ENCODE data around the gene AKAP13. TPM values are rescaled to one million over a fixed set of nuclear protein-coding genes. Genes with fewer than 3 reads are reported as not detected.

AKAP13 gene, protein sequence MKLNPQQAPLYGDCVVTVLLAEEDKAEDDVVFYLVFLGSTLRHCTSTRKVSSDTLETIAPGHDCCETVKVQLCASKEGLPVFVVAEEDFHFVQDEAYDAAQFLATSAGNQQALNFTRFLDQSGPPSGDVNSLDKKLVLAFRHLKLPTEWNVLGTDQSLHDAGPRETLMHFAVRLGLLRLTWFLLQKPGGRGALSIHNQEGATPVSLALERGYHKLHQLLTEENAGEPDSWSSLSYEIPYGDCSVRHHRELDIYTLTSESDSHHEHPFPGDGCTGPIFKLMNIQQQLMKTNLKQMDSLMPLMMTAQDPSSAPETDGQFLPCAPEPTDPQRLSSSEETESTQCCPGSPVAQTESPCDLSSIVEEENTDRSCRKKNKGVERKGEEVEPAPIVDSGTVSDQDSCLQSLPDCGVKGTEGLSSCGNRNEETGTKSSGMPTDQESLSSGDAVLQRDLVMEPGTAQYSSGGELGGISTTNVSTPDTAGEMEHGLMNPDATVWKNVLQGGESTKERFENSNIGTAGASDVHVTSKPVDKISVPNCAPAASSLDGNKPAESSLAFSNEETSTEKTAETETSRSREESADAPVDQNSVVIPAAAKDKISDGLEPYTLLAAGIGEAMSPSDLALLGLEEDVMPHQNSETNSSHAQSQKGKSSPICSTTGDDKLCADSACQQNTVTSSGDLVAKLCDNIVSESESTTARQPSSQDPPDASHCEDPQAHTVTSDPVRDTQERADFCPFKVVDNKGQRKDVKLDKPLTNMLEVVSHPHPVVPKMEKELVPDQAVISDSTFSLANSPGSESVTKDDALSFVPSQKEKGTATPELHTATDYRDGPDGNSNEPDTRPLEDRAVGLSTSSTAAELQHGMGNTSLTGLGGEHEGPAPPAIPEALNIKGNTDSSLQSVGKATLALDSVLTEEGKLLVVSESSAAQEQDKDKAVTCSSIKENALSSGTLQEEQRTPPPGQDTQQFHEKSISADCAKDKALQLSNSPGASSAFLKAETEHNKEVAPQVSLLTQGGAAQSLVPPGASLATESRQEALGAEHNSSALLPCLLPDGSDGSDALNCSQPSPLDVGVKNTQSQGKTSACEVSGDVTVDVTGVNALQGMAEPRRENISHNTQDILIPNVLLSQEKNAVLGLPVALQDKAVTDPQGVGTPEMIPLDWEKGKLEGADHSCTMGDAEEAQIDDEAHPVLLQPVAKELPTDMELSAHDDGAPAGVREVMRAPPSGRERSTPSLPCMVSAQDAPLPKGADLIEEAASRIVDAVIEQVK (N-terminal part only)
- 164 TPM for total RNA-seq

DNA sequence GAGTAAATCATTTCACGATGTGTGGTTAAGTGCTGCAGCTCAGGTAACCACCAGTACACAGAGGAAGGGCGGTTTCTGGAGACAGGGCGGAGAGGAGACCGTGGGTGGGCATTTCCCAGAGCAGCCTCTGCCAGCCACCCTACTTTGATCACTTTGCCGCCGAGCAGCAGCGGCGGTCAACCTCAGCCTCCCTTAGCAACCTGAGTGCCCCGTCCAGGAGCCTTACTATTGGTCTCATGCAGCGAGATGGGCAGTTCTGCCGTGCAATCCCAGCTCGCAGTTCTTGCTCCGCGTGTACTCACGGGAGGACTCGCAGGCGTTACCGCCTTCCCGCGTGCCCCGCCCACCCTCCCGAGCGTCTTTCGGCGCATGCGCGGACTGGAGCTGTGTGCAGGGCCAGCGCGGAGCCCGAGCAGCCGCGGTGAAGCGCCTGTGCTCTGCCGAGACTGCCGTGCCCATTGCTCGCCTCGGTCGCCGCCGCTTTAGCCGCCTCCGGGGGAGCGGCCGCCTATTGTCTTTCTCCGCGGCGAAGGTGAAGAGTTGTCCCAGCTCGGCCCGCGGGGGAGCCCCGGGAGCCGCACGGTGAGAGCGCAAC lies at the start of gene AKAP13:
Gene AKAP13, plus strand, starts transcription at position 387 of the 595 bp plus-strand sequence. CDS start 105,118 bp downstream, outside the sequence.

DNA sequence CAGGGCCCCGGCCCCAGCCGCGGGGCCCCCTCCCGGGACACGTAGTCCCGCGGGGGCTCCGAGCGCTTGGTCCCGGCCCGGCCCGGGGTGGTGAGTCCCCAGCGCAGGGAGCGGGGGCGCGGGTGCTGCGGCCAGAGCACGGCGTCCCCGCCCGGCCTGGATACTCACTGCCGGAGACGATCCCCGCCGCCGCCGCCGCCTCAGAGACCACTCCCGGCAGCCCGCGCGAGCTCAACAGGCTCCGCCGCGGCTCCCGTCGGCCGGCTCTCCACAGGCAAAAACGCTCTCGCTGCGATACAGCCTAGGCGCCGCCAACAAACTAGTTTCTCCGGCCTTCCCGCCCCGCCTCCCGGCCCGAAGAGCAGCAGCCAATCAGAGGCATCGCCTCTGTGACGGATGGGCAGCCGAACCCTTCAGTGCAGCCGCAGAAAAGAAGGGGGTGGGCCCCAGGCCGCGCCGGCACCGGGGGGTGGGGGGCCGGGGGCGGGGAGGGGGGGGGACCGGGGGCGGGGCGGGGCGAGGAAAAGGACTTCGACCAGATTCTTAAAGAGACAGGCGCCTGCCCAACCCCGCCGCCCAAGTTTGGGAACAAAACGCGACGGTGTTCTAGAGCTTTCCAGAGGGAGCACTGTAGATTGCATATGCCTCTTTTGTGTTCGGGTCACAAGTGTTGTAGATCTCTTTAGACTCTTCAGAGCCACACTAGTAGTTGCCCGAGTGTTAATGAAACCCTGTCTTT lies 414.4 kb downstream of the AKAP13 start, which contains the start of gene KLHL25:
Gene KLHL25, minus strand, starts transcription at position 328 of the 739 bp plus-strand sequence. CDS start 25,115 bp downstream, outside the sequence.

All from camera-type eye (tissue), 1 donor.